Muscle layer of colon (tissue), 2 donors: ENCODE results near the gene ITGB6.
"Not testable (repeated sequence)": the region's sequence is repeated elsewhere in the genome, so short reads cannot be mapped to it uniquely, and the experiment has no call there.

Experiments
- H3K27ac ChIP-seq: one replicate; pipeline ENCODE4 v1.7.0; 2013; ENCODE audit warnings: low read depth, mild to moderate bottlenecking, low read length, moderate library complexity
- H3K27me3 ChIP-seq, 2 donors: one replicate each; pipeline ENCODE4 v1.7.0; 2013; ENCODE audit warnings: low read length in 2 of 2, mild to moderate bottlenecking in 2 of 2; ENCODE audit not compliant: insufficient read depth in 2 of 2, control insufficient read depth in 1 of 2
- H3K36me3 ChIP-seq: one replicate; pipeline ENCODE4 v1.7.0; 2013; ENCODE audit warnings: mild to moderate bottlenecking, low read length; ENCODE audit not compliant: insufficient read depth
- H3K4me1 ChIP-seq: one replicate; pipeline ENCODE4 v1.7.0; 2013; ENCODE audit warnings: mild to moderate bottlenecking, low read length; ENCODE audit not compliant: insufficient read depth
- H3K4me3 ChIP-seq, 2 donors: one replicate each; pipeline ENCODE4 v1.7.0; 2013; ENCODE audit warnings: low read length in 2 of 2, low read depth in 1 of 2, mild to moderate bottlenecking in 1 of 2, moderate library complexity in 1 of 2
- H3K9ac ChIP-seq: one replicate; pipeline ENCODE4 v1.7.0; 2013; ENCODE audit warnings: low read length
- H3K9me3 ChIP-seq: one replicate; pipeline ENCODE4 v1.7.0; 2013; ENCODE audit warnings: mild to moderate bottlenecking, low read length
- donor health status: abdominal sarcoma.
- donor health status: Adenocarcinoma of cecum.

Gene ITGB6

DNA sequence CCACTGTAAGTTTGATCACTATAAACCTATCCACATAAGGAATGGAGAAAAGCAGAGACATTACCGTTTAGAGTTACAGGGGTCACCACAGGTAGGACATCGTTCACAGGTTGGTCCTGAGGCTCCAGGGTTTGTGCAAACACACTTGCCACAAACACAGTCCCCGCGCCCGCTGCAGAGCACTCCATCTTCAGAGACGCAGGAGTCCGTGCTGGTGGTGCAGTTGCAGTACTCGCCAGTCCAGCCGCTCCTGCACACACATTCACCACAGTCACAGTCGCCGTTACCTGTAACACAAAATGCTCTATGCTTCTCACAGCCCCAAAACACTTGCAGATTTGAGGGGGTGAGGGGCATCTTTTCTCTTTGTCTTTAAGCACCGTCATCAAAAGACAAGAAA is 73.8 kb downstream of the ITGB6 start:
- H3K27ac ChIP-seq, result no peak overlapping the region
- no peaks in the 10 kb centered on the region for H3K27me3 ChIP-seq
- no peaks in the 10 kb centered on the region for H3K4me1 ChIP-seq
- no peaks in the 10 kb centered on the region for H3K36me3 ChIP-seq
- no peak overlapping the region for H3K9ac ChIP-seq
- H3K4me3 ChIP-seq, result no peak overlapping the region
- no peaks in the 10 kb centered on the region for H3K9me3 ChIP-seq

DNA sequence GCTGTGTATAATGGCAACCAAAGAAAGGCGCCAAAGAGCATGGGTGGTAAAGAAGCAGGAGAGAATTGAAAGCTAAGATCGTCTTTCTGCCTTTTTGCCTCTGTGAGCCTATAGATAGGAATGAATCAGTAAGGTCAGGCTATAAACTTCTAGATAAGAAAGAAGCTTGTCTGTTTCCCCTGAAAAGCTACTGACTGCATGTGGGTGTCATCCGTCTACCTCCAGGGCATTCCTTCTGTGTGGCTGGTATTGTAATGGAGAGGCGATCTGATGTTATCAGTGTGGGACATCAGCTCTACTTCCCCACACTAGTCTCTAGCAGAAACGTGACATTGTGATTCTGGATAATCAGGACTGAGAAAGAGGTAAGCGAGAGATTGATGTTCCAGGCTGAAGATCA is 74.2 kb downstream of the ITGB6 start:
- no peak overlapping the region for H3K4me3 ChIP-seq
- no peaks in the 10 kb centered on the region for H3K9me3 ChIP-seq
- H3K9ac ChIP-seq, result no peak overlapping the region
- no peak overlapping the region for H3K27ac ChIP-seq
- H3K4me1 ChIP-seq, result no peaks in the 10 kb centered on the region
- H3K27me3 ChIP-seq, result no peaks in the 10 kb centered on the region
- no peaks in the 10 kb centered on the region for H3K36me3 ChIP-seq

DNA sequence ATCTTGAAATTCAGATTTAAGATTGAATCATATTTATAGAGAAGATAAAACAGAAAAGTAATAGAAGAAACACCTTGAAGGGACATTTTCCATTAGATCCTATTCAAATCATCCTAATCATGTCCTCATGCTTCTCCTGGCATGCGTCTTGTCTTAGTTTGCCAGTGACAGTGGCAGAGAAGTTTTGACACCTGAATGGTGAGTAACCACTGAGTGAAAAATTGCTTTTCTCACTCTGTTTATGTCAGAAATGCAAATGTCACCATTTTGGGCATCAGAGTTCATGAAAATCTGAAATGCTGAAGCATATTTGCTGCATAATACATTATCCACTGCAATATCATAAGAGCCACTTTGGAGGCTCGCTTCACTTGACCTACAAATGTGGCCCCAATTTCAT is 74.7 kb downstream of the ITGB6 start:
- H3K36me3 ChIP-seq, result no peaks in the 10 kb centered on the region
- H3K27ac ChIP-seq, result no peak overlapping the region
- H3K9ac ChIP-seq, result no peak overlapping the region
- no peaks in the 10 kb centered on the region for H3K4me1 ChIP-seq
- no peaks in the 10 kb centered on the region for H3K27me3 ChIP-seq
- no peaks in the 10 kb centered on the region for H3K9me3 ChIP-seq
- no peak overlapping the region for H3K4me3 ChIP-seq

DNA sequence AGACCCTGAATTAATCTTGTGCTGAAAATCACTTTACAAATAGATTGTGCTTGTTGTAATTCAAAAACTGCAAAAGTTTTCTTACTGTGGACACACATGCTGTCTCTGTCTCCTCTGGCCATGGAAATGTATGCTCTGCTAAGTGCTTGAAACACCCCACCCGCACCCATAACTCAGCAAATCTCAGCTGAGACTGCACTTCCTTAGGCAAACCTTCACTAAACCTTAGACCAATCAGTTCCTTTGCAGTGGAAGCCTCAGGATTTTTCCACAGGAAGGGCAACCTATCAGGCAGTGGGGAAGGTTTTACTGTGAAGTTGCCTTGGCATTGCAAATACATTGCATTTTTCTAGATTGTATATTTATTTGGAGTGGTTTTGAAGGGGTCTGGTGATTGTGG is 75.5 kb downstream of the ITGB6 start:
- Histone ChIP-seq H3K4me3 (no peak overlapping the region), H3K27ac (no peak overlapping the region), H3K9me3 (no peaks in the 10 kb centered on the region), H3K36me3 (no peaks in the 10 kb centered on the region), H3K4me1 (no peaks in the 10 kb centered on the region), H3K27me3 (no peaks in the 10 kb centered on the region), H3K9ac (no peak overlapping the region)

DNA sequence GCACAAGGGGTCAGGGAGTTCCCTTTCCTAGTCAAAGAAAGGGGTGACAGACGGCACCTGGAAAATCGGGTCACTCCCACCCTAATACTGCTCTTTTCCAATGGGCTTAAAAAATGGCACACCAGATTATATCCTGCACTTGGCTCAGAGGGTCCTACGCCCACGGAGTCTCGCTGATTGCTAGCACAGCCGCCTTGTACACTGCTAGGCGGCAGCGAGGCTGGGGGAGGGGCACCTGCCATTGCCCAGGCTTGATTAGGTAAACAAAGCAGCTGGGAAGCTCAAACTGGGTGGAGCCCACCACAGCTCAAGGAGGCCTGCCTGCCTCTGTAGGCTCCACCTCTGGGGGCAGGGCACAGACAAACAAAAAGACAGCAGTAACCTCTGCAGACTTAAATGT is 85.4 kb downstream of the ITGB6 start:
- not testable (repeated sequence) for H3K9me3 ChIP-seq, H3K36me3 ChIP-seq, H3K4me3 ChIP-seq, H3K9ac ChIP-seq, H3K4me1 ChIP-seq, H3K27ac ChIP-seq, H3K27me3 ChIP-seq

DNA sequence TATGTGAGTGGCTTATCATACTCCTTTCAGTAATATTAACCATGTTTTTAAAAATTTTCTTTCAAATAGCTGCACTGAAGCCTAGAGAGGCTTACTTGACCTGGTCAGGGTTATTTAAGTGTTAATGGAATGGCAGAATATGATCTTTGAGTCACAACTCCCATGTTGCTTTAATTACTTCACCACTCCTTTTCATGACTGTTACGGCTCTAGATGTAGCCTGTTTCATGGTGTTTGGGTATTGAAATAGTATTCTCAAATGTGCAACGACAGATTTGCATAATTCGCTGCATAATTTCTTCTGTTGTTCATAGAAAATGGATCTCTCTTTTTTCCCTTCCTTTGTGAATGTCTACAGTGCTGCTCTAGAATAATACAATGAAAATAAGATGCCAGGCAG is 86.1 kb downstream of the ITGB6 start:
- Histone ChIP-seq H3K27ac (no peak overlapping the region), H3K27me3 (no peaks in the 10 kb centered on the region), H3K9ac (no peak overlapping the region), H3K4me1 (no peaks in the 10 kb centered on the region), H3K4me3 (no peak overlapping the region), H3K36me3 (no peaks in the 10 kb centered on the region), H3K9me3 (no peaks in the 10 kb centered on the region)

DNA sequence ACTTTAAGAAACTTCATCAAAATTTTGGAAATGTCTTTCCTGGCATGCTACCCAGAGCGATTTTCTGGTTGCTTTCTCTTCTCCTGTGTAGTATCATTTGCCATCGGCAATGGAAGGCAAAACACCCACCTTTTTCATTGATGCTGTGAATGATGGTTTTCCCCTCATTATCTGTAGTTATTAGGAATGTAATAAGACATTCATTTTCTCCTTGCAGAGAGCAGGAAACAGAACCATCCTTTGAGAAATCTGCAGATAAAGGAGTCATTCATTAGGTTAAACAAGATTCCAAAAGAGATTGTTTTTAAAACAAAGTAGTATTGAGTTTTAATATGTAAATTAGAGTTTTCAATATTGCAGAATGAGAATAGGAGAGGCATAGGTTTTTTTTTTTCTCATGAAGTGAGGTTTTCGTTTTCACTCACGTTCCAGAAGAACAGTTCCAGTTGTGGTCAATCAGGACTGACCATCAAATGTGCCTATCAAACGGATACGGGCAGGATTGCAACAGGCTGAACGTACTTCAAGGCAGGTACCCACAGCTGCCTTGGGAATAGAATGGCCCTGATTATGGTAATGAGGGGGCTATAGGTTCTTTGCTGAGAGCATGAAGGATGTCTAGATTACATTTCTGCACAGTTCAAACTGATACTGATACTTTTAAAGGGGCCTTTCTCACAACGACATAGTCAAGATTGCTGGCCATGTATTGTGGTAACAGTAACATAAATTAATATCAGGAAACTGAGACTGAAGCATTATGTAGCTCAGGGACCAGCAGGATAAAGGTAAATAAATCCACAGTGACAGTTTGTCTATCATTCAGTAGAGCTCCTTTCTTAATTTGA is 87.9 kb downstream of the ITGB6 start:
- Histone ChIP-seq H3K9ac (no peak overlapping the region), H3K27ac (no peak overlapping the region), H3K27me3 (no peaks in the 10 kb centered on the region), H3K4me3 (no peak overlapping the region), H3K36me3 (no peaks in the 10 kb centered on the region), H3K9me3 (no peaks in the 10 kb centered on the region), H3K4me1 (no peaks in the 10 kb centered on the region)

DNA sequence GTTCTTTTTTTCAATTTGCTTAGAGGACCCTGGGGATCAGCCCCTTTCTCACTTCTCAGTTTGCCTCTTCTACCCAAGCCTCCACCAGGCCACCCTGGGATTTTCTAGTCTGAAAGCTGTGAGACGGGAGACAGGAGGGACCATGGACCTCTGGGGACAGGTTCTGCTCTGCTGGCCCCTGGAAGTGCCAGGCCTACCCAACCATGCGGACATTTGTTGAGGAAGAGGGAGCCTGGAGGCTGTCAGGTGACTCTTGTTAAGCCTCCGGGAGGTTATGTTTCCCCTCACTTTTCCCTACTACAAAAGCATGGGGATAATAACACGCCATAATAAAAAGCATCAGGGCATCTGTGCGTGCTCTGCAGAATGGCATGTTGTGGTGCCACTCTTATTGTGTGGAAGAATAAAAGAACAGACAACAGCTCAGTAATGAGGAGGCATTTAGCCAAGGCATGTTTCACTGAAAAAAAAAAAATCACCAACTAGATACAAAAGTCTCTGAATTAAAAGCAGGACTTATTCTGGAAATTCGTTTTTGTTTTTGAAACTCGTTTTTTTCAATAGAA is 89.3 kb downstream of the ITGB6 start:
- Histone ChIP-seq H3K36me3 (no peaks in the 10 kb centered on the region), H3K27me3 (no peaks in the 10 kb centered on the region), H3K27ac (no peak overlapping the region), H3K9me3 (no peaks in the 10 kb centered on the region), H3K9ac (no peak overlapping the region), H3K4me1 (no peaks in the 10 kb centered on the region), H3K4me3 (no peak overlapping the region)

DNA sequence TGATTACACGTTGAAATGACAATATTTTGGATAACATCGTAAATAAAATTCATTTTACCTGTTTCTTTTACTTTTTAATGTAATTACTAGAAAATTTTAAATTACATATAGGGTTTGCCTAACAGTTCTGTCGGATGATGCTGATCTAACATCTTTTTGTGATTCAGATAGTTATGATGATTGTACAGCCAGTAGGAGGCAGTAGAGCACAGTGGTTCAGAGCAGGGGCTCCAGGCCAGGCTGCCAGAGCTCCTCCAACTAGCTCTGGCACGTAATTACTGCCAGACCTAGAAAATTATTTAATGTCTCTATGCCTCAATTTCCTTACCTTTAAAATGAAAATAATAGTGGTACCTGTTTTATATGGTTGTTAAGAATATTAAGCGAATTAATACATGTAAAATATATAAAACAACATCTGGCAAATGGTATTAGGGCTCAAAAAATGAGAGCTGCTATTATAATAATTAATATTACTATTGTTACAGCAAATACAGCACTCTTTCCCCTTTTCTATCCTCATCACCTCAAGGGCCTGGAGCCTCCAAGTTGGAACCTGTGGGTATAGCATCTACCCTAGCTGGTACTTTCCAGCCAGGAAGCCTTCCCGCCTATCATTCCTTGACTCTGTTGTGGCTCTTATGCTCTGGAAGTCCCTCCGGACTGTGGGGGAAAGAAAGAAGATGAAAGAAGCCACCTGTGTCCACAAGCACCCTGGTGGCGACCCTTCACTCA is 90.0 kb downstream of the ITGB6 start:
- H3K9me3 ChIP-seq, result no peaks in the 10 kb centered on the region
- no peak overlapping the region for H3K4me3 ChIP-seq
- no peaks in the 10 kb centered on the region for H3K36me3 ChIP-seq
- no peak overlapping the region for H3K9ac ChIP-seq
- no peak overlapping the region for H3K27ac ChIP-seq
- no peaks in the 10 kb centered on the region for H3K4me1 ChIP-seq
- no peaks in the 10 kb centered on the region for H3K27me3 ChIP-seq

DNA sequence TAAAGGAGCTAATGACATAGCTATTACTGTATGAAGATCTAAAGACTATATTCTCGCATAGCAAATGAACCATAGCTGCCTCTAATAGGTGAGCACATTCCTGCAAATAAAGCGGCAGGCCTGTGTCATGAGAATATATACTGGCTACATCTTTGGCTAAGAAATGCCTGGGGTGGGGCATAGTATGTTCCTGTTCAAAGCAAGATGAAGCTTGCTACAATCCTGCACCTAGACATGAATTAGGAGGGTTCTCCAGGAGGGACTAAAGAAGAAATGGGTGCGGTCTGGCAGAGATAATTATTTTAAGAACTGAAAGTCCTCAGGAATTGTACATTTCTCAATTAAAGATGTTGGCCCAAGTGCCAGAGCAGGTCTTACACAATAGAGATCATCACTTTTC is 90.8 kb downstream of the ITGB6 start:
- H3K9ac ChIP-seq, result no peak overlapping the region
- H3K27me3 ChIP-seq, result no peaks in the 10 kb centered on the region
- no peaks in the 10 kb centered on the region for H3K9me3 ChIP-seq
- no peaks in the 10 kb centered on the region for H3K4me1 ChIP-seq
- no peak overlapping the region for H3K4me3 ChIP-seq
- H3K36me3 ChIP-seq, result no peaks in the 10 kb centered on the region
- no peak overlapping the region for H3K27ac ChIP-seq

DNA sequence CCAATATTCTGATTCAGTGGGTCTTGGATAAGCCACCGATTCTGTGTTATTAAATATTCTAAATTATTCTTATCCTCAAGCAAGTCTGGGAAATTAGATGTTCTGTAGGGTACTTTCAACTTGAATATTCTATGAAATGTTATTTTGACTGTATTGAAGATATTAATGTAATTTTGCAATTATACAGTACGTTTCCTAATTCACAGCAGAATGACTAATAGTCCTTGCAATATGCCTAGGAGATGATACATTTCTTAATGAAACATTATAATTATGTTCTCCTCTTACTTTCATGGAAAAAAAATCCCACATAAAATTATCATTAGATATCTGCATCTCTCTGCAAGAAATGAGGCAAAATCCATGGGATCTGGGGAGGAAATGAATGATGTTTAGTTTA is 91.4 kb downstream of the ITGB6 start:
- no peak overlapping the region for H3K9ac ChIP-seq
- H3K27ac ChIP-seq, result no peak overlapping the region
- H3K4me3 ChIP-seq, result no peak overlapping the region
- no peaks in the 10 kb centered on the region for H3K27me3 ChIP-seq
- no peaks in the 10 kb centered on the region for H3K4me1 ChIP-seq
- H3K36me3 ChIP-seq, result no peaks in the 10 kb centered on the region
- no peaks in the 10 kb centered on the region for H3K9me3 ChIP-seq
